Kidney tubule cell (primary cell): ENCODE data around the gene INPP5A.
A peak's percentile ranks its signal among the peaks of the same experiment; 100 is the strongest.

ENCODE experiments used
- DNase-seq: peaks from one replicate; pipeline ENCODE4 v3.0.0-alpha.2; 2018; ENCODE audit warnings: low spot score

INPP5A gene

GRCh38 chr10:132582771-132583170 lies 45.2 kb downstream of the INPP5A start:
- DNase-seq, result no peak

- DNase-seq, result no peak
These were observed 45.9 kb downstream of the INPP5A start for GRCh38 chr10:132583456-132583855.

- no peak for DNase-seq
These were observed 46.5 kb downstream of the INPP5A start for GRCh38 chr10:132584081-132584480.

GRCh38 chr10:132585732-132586722 lies 48.4 kb downstream of the INPP5A start:
- DNase-seq, result no peak

- DNase-seq, result no peak
These were observed 49.2 kb downstream of the INPP5A start for GRCh38 chr10:132586739-132587138.

- no peak for DNase-seq
These were observed 49.6 kb downstream of the INPP5A start for GRCh38 chr10:132587175-132587574.

GRCh38 chr10:132588301-132589013 lies 50.9 kb downstream of the INPP5A start:
- DNase-seq, result no peak

GRCh38 chr10:132589015-132589414 lies 51.4 kb downstream of the INPP5A start:
- DNase-seq, result no peak

GRCh38 chr10:132589681-132590080 lies 52.1 kb downstream of the INPP5A start:
- no peak for DNase-seq

- DNase-seq, result no peak
These were observed 52.6 kb downstream of the INPP5A start for GRCh38 chr10:132590094-132590751.

GRCh38 chr10:132590752-132591121 lies 53.1 kb downstream of the INPP5A start:
- DNase-seq, result no peak

GRCh38 chr10:132591166-132591971 lies 53.8 kb downstream of the INPP5A start:
- DNase-seq, result peak; percentile 11

- no peak for DNase-seq
These were observed 55.3 kb downstream of the INPP5A start for GRCh38 chr10:132592790-132593383.

GRCh38 chr10:132593389-132593788 lies 55.8 kb downstream of the INPP5A start:
- DNase-seq, result no peak

GRCh38 chr10:132593900-132594876 lies 56.6 kb downstream of the INPP5A start:
- DNase-seq, result no peak

GRCh38 chr10:132595021-132595420 lies 57.4 kb downstream of the INPP5A start:
- DNase-seq, result no peak

GRCh38 chr10:132595854-132596253 lies 58.3 kb downstream of the INPP5A start:
- DNase-seq, result no peak

- no peak for DNase-seq
These were observed 59.2 kb downstream of the INPP5A start for GRCh38 chr10:132596742-132597279.

GRCh38 chr10:132597654-132598053 lies 60.1 kb downstream of the INPP5A start:
- no peak for DNase-seq
